ENCODE data around the gene ZFAND3.

Gene ZFAND3

DNA sequence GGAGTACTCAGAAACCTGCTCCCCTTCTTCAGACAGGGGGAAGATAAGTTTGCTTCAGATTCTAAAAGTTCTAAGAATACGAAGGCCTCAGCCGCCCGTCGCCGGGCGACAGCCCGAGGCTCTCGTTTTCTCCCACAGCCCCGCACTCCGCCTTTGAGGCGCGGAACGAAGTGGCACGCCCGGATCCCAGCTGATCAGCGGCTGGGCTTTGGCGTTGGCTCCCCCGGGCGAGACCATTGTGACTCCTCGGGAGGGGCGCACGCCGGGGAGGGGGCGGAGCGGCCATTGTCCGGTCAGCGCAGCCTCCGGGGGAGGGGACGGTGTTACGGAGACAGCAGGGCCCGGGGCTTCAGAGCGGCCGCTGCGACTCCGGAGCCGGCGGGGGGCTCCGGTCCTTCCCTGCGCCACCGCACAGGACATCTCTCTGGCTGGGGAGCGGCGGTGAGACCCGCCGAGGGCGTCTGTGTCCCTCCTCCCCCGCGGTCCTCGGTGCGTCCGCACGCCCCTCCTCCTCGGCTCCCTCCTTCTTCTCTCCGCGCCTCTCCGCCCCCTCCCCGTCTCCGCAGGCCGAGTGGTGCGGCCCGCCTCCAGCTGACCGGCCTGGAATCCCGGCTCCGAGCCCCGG, at the start of gene ZFAND3:
Gene ZFAND3, plus strand, starts transcription at position 551 of the 625 bp plus-strand sequence. CDS start 219 bp downstream, outside the sequence.
- TF ChIP-seq, protein P1, sequence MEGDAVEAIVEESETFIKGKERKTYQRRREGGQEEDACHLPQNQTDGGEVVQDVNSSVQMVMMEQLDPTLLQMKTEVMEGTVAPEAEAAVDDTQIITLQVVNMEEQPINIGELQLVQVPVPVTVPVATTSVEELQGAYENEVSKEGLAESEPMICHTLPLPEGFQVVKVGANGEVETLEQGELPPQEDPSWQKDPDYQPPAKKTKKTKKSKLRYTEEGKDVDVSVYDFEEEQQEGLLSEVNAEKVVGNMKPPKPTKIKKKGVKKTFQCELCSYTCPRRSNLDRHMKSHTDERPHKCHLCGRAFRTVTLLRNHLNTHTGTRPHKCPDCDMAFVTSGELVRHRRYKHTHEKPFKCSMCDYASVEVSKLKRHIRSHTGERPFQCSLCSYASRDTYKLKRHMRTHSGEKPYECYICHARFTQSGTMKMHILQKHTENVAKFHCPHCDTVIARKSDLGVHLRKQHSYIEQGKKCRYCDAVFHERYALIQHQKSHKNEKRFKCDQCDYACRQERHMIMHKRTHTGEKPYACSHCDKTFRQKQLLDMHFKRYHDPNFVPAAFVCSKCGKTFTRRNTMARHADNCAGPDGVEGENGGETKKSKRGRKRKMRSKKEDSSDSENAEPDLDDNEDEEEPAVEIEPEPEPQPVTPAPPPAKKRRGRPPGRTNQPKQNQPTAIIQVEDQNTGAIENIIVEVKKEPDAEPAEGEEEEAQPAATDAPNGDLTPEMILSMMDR (conservative IDR thresholded peaks at IDR 0.05; ENCODE audit: low read depth, low read length) = no peak
- peak; percentile 98 for DNase-seq (ENCODE audit: low read depth)

GRCh38 chr6:37774028-37774680, 45.4 kb upstream of the ZFAND3 start:
- no peak for DNase-seq (ENCODE audit: low read depth)
- no peak overlapping the region for H3K4me3 ChIP-seq (ENCODE audit: low read depth, low read length)
- TF ChIP-seq, protein P1 (conservative IDR thresholded peaks at IDR 0.05; ENCODE audit: low read depth, low read length) = no peak

More for the DNA sequence above, at the start of gene ZFAND3:
- H3K4me3 ChIP-seq (ENCODE audit: low read depth, low read length) = peak within 1 kb of the TSS; percentile 94

DNA sequence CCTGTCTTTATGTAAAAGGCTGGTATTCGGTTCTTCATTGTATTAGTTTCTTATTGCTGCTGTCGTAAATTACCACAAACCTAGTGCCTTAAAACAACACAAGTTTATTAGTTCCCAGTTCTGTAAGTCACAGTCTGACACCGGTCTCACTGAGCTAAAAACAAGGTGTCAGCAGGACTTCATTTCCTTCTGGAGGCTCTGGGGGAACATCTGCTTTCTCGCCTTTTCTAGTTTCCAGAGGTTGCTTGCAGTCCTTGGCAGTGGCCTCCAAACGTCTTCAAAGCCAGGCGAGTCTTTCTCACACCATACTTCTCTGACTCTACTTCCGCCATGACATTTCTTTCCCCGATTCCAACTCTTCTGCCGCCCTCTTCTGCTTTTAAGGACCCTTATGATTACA, 43.0 kb upstream of the ZFAND3 start:
- TF ChIP-seq, protein P1 (conservative IDR thresholded peaks at IDR 0.05; ENCODE audit: low read depth, low read length) = no peak
- no peak for DNase-seq (ENCODE audit: low read depth)
- H3K4me3 ChIP-seq (ENCODE audit: low read depth, low read length) = no peak overlapping the region

- TF ChIP-seq, protein P1 (conservative IDR thresholded peaks at IDR 0.05; ENCODE audit: low read depth, low read length) = no peak
- no peak overlapping the region for H3K4me3 ChIP-seq (ENCODE audit: low read depth, low read length)
- peak; percentile 69 for DNase-seq (ENCODE audit: low read depth)
Measured at GRCh38 chr6:37777272-37777834, 42.2 kb upstream of the ZFAND3 start.

GRCh38 chr6:37779111-37779800, 40.3 kb upstream of the ZFAND3 start:
- no peak for DNase-seq (ENCODE audit: low read depth)
- TF ChIP-seq, protein P1 (conservative IDR thresholded peaks at IDR 0.05; ENCODE audit: low read depth, low read length) = no peak
- H3K4me3 ChIP-seq (ENCODE audit: low read depth, low read length) = no peak overlapping the region

DNA sequence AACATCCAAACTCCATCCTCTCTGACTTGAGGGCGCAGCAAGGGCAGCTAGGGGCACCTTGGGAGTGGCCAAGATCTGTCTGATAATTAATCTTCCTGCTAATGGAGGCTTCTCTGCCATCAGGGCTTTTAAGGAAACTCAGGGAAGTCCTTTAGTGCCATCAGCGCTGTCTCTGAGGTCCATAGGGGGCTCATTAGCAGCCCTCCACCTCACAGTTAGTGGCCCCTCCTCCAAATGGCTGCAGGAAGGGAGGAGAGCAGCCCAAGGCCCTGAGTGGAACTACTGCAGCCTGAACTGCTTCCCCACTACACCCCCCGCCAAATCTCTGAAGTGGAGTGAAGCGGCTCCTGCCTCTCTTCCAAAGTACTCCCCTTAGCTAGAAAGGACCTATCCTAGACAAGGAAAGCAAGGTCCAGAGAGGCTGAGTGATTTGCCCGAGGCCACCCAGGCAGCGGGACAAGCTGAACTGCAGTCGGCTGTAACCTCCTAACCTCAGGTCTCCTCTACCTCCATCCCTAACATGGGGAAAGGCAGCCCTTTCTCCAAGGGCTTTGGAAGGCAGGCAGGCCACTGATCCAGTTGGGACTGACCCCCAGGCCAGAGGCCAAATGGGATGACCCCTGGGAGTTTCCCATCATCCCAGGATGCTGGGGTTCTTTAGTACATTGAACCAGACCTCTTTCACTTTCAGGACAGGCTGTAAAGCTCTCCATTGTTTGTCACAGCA, 39.5 kb upstream of the ZFAND3 start:
- TF ChIP-seq, protein P1 (conservative IDR thresholded peaks at IDR 0.05; ENCODE audit: low read depth, low read length) = no peak
- no peak for DNase-seq (ENCODE audit: low read depth)
- H3K4me3 ChIP-seq (ENCODE audit: low read depth, low read length) = no peak overlapping the region

Measured in choroid plexus epithelial cell (primary cell).